Measurements from ENCODE around the gene MRPS27.

The MRPS27 gene

GRCh38 chr5:72252008-72252407, 68.0 kb downstream of the MRPS27 start:
- H3K4me1 Mint-ChIP-seq: peaks cover 4% of the 10 kb centered on the region
- H3K9me3 Mint-ChIP-seq: no peaks in the 10 kb centered on the region
- no peaks in the 10 kb centered on the region for H3K27me3 Mint-ChIP-seq (ENCODE audit: low read depth, poor library complexity)
- DNase-seq: no peak
- H3K27ac Mint-ChIP-seq: no peak overlapping the region
- TF ChIP-seq, protein P1, sequence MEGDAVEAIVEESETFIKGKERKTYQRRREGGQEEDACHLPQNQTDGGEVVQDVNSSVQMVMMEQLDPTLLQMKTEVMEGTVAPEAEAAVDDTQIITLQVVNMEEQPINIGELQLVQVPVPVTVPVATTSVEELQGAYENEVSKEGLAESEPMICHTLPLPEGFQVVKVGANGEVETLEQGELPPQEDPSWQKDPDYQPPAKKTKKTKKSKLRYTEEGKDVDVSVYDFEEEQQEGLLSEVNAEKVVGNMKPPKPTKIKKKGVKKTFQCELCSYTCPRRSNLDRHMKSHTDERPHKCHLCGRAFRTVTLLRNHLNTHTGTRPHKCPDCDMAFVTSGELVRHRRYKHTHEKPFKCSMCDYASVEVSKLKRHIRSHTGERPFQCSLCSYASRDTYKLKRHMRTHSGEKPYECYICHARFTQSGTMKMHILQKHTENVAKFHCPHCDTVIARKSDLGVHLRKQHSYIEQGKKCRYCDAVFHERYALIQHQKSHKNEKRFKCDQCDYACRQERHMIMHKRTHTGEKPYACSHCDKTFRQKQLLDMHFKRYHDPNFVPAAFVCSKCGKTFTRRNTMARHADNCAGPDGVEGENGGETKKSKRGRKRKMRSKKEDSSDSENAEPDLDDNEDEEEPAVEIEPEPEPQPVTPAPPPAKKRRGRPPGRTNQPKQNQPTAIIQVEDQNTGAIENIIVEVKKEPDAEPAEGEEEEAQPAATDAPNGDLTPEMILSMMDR (IDR thresholded peaks at IDR 0.05): no peak
- H3K36me3 Mint-ChIP-seq (ENCODE audit: low read depth): peaks cover 10% of the 10 kb centered on the region
- H3K4me3 Mint-ChIP-seq: no peak overlapping the region

DNA sequence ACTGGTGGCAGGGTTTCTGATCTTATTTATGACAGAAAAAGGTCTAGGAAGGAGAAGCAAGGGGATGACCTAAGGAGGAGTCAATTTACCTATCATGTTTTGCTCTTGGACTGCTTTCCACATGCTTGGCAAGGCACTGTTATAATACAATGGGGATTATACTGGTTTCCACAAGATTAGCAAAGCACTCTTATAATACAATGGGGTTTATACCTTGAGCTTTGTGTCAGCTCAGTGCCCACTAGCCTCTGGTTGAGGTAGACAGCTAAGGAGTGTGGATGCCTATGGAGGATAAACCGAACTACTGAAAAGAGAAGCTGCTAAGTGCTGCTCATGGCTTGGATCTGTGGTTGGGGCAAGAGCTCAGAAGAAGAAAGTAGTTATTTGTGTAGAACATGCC, 68.7 kb downstream of the MRPS27 start:
- no peak for DNase-seq
- Mint-ChIP-seq H3K9me3 (no peaks in the 10 kb centered on the region), H3K4me3 (no peak overlapping the region), H3K36me3 (ENCODE audit: low read depth) (peaks cover 10% of the 10 kb centered on the region), H3K27ac (no peak overlapping the region), H3K4me1 (peaks cover 10% of the 10 kb centered on the region), H3K27me3 (ENCODE audit: low read depth, poor library complexity) (no peaks in the 10 kb centered on the region)
- TF ChIP-seq, protein P1 (IDR thresholded peaks at IDR 0.05): no peak

DNA sequence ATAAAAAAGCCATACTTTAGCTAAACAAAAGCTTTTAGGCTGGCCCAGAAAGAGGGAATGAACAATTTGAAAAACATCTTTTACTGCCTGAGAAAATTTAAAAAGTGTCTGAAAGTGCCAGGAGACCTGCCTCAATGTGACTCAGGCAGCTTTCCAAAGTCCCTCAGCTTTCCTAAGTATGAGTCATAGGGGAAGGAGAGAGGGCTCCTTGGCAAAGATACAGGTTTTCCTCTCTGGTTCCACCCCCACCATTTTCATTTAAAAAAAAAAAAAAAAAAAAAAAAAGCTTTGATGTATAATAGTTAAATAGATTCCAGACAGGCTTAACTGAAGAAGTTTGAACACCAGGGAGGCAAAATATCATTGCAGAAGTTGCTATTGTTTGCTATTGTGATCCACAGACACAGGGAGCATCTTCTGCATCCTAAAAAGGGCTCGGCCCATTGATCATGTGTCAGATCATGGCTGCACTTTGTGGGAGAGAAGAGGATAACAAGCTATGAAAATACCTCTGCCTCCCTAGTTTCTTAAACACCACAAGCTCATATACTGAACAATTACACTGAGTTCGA, 71.5 kb downstream of the MRPS27 start:
- no peaks in the 10 kb centered on the region for H3K9me3 Mint-ChIP-seq
- H3K27me3 Mint-ChIP-seq (ENCODE audit: low read depth, poor library complexity): no peaks in the 10 kb centered on the region
- H3K36me3 Mint-ChIP-seq (ENCODE audit: low read depth): peaks cover 10% of the 10 kb centered on the region
- H3K27ac Mint-ChIP-seq: no peak overlapping the region
- no peak overlapping the region for H3K4me3 Mint-ChIP-seq
- TF ChIP-seq, protein P1 (IDR thresholded peaks at IDR 0.05): no peak
- DNase-seq: no peak
- peaks cover 32% of the 10 kb centered on the region for H3K4me1 Mint-ChIP-seq

DNA sequence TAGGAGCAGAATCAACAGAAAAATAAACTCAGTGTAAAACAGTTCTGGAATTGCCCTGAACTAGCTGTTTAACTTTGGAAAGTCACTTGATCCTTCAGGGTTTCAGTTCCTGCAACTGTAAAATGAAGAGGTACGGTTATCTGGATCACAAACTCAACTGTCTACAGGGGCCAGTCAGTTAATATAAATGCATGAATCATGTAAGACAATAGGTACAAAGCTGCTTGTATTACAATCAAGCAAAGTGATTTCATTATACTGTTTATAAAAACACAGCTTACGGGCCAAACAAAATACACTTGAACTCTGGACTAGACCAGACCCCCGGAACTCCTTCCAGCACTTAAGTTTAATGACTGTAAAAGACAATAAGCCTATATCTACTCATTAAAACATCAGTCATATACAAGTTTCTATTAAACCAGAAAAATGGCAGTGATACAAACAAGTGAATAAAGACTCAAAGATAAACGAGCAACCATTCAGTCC, 73.0 kb downstream of the MRPS27 start:
- DNase-seq: no peak
- Mint-ChIP-seq H3K27ac (no peak overlapping the region), H3K4me3 (no peak overlapping the region), H3K36me3 (ENCODE audit: low read depth) (peaks cover 5% of the 10 kb centered on the region), H3K9me3 (no peaks in the 10 kb centered on the region), H3K4me1 (peaks cover 47% of the 10 kb centered on the region), H3K27me3 (ENCODE audit: low read depth, poor library complexity) (no peaks in the 10 kb centered on the region)
- TF ChIP-seq, protein P1 (IDR thresholded peaks at IDR 0.05): no peak

- TF ChIP-seq, protein P1 (IDR thresholded peaks at IDR 0.05): no peak
- Mint-ChIP-seq H3K4me1 (peaks cover 53% of the 10 kb centered on the region), H3K27me3 (ENCODE audit: low read depth, poor library complexity) (no peaks in the 10 kb centered on the region), H3K27ac (peak overlapping the region; percentile 40), H3K4me3 (no peak overlapping the region), H3K36me3 (ENCODE audit: low read depth) (peaks cover 5% of the 10 kb centered on the region), H3K9me3 (no peaks in the 10 kb centered on the region)
- no peak for DNase-seq
These were observed 74.0 kb downstream of the MRPS27 start for GRCh38 chr5:72245951-72246532.

GRCh38 chr5:72245546-72245945, 74.5 kb downstream of the MRPS27 start:
- H3K27ac Mint-ChIP-seq: peak overlapping the region; percentile 68
- H3K9me3 Mint-ChIP-seq: no peaks in the 10 kb centered on the region
- no peak overlapping the region for H3K4me3 Mint-ChIP-seq
- peaks cover 53% of the 10 kb centered on the region for H3K4me1 Mint-ChIP-seq
- H3K36me3 Mint-ChIP-seq (ENCODE audit: low read depth): peaks cover 5% of the 10 kb centered on the region
- TF ChIP-seq, protein P1 (IDR thresholded peaks at IDR 0.05): no peak
- no peaks in the 10 kb centered on the region for H3K27me3 Mint-ChIP-seq (ENCODE audit: low read depth, poor library complexity)
- no peak for DNase-seq

Measured in nephron progenitor cell (in vitro differentiated cells).